GM12878 (cell line): ENCODE results near the gene LRRN1. TPM values are rescaled to one million over a fixed set of nuclear protein-coding genes. Genes with fewer than 3 reads are reported as not detected.

Source experiments
- ATAC-seq: fragments of 200-7000 bp; cut with Tn5 transposase; 3 replicates; pipeline ENCODE4 v1.9.1; 2020; ENCODE audit warnings: mild to moderate bottlenecking, moderate library complexity
- BruUV-seq: library from RNA; stranded (reverse); fragments of 400-500 nt; replicated peaks from 2 replicates; lab custom pipeline; 2021; lab: Mats Ljungman, UMichigan
- CTCF ChIA-PET: fragments of 300-600 bp; sonication (Branson Sonifier 250); formaldehyde crosslinking; extraction: SDS; loops from one replicate; lab custom pipeline; 2021; ENCODE audit warnings: inconsistent platforms; lab: Yijun Ruan, JAX
- POLR2A ChIA-PET: fragments of 350-600 bp; formaldehyde crosslinking; extraction: SDS; loops from one replicate; lab custom pipeline; 2021; ENCODE audit warnings: inconsistent platforms; lab: Charles Lee
- RAD21 ChIA-PET: fragments of 300-600 bp; sonication (Branson Sonifier 250); formaldehyde crosslinking; loops from one replicate; lab custom pipeline; 2023; ENCODE audit warnings: antibody characterized with exemption; ENCODE audit not compliant: unreplicated experiment; lab: Charles Lee
- SMC1A ChIA-PET: fragments of 300-600 bp; sonication (Branson Sonifier 250); formaldehyde crosslinking; loops from one replicate; lab custom pipeline; 2023; ENCODE audit not compliant: unreplicated experiment, uncharacterized antibody; lab: Charles Lee
- DNase-seq: peaks from one replicate; pipeline ENCODE4 v3.0.0-alpha.2; 2011; ENCODE audit warnings: low read depth, low spot score
- FAIRE-seq: peaks from 3 replicates; lab custom pipeline; 2011; peaks lifted over from hg19 to GRCh38; lab: Jason Lieb, UNC
- H2AFZ ChIP-seq: 2 replicates; pipeline ENCODE4 v1.6.0; 2011; ENCODE audit warnings: low read depth, low read length, control low read depth; ENCODE audit not compliant: control insufficient read depth
- H3K27ac ChIP-seq: 2 replicates; pipeline ENCODE4 v1.5.1; 2011; ENCODE audit warnings: control low read depth; ENCODE audit not compliant: control insufficient read depth, insufficient read depth
- H3K27me3 ChIP-seq, 2 experiments: replicated peaks in 1 of 2; 2 replicates each; pipeline versions ENCODE4 v1.6.0 to v1.6.1; 2011; ENCODE audit warnings: low read length in 1 of 2; ENCODE audit not compliant: control insufficient read depth in 2 of 2, insufficient read depth in 2 of 2
- H3K36me3 ChIP-seq, 2 experiments: 2 replicates each; pipeline ENCODE4 v1.5.1; 2011; ENCODE audit warnings: low read length in 1 of 2; ENCODE audit not compliant: control insufficient read depth in 2 of 2, insufficient read depth in 2 of 2
- H3K4me1 ChIP-seq: 2 replicates; pipeline ENCODE4 v1.6.1; 2011; ENCODE audit warnings: mild to moderate bottlenecking, low read length, moderate library complexity, mixed read lengths; ENCODE audit not compliant: control insufficient read depth, insufficient read depth
- H3K4me2 ChIP-seq: 2 replicates; pipeline ENCODE4 v1.6.0; 2011; ENCODE audit warnings: control low read depth; ENCODE audit not compliant: control insufficient read depth, insufficient read depth
- H3K4me3 ChIP-seq: fragments of 200-600 bp; sonication (generic); 2 replicates; pipeline ENCODE4 v1.5.1; 2016
- H3K79me2 ChIP-seq: 2 replicates; pipeline ENCODE4 v1.6.0; 2011; ENCODE audit warnings: low read length; ENCODE audit not compliant: control insufficient read depth, insufficient read depth
- H3K9ac ChIP-seq: 2 replicates; pipeline ENCODE4 v1.8.0; 2011; ENCODE audit warnings: low read length, control low read depth, mixed read lengths; ENCODE audit not compliant: control insufficient read depth, insufficient read depth
- H3K9me3 ChIP-seq: replicated peaks from 3 replicates; pipeline ENCODE4 v1.5.1; 2011; ENCODE audit warnings: mild to moderate bottlenecking, low read length; ENCODE audit not compliant: control insufficient read depth, insufficient read depth
- H4K20me1 ChIP-seq: 2 replicates; pipeline ENCODE4 v1.6.0; 2011; ENCODE audit not compliant: control insufficient read depth, insufficient read depth
- CBFB ChIP-seq: IDR thresholded peaks from 2 replicates; pipeline ENCODE4 v1.6.1; 2016; ENCODE audit warnings: antibody characterized with exemption, low read depth
- CHD4 ChIP-seq: fragments of 200-600 bp; sonication (generic); IDR thresholded peaks from 2 replicates; pipeline ENCODE4 v1.6.1; 2016; ENCODE audit warnings: mild to moderate bottlenecking
- EGR1 ChIP-seq, 2 experiments: IDR thresholded peaks; 1 replicate in 1 of 2; 2 replicates in 1 of 2; pipeline ENCODE4 v1.6.1; 2011 to 2012; ENCODE audit warnings: low read depth in 2 of 2, low read length in 2 of 2, borderline replicate concordance in 1 of 2, mild to moderate bottlenecking in 1 of 2, moderate library complexity in 1 of 2
- HCFC1 ChIP-seq: fragments of 150-350 bp; IDR thresholded peaks from 2 replicates; pipeline ENCODE4 v1.6.1; 2014; ENCODE audit warnings: low read length
- HDAC6 ChIP-seq: fragments of 200-600 bp; sonication (generic); IDR thresholded peaks from one replicate; pipeline ENCODE4 v1.8.0; 2017; ENCODE audit warnings: antibody characterized with exemption; ENCODE audit not compliant: unreplicated experiment
- IKZF2 ChIP-seq, 2 experiments: fragments of 450-650 bp; IDR thresholded peaks; 2 replicates each; pipeline ENCODE4 v1.6.1; 2017; ENCODE audit warnings: mild to moderate bottlenecking in 2 of 2, moderate library complexity in 2 of 2
- KAT2A ChIP-seq: conservative IDR thresholded peaks from 2 replicates; pipeline ENCODE4 v1.6.1; 2011; ENCODE audit warnings: low read depth, low read length; ENCODE audit not compliant: control insufficient read depth
- LARP7 ChIP-seq: fragments of 450-650 bp; IDR thresholded peaks from 2 replicates; pipeline ENCODE4 v1.6.1; 2017; ENCODE audit warnings: mild to moderate bottlenecking
- MAX ChIP-seq: IDR thresholded peaks from 2 replicates; pipeline ENCODE4 v1.6.1; 2012; ENCODE audit warnings: low read depth, low read length, improper control_type of control experiment
- MTA2 ChIP-seq: fragments of 450-650 bp; IDR thresholded peaks from 2 replicates; pipeline ENCODE4 v1.6.1; 2016; ENCODE audit warnings: low read depth, mild to moderate bottlenecking, moderate library complexity
- NFIC ChIP-seq: IDR thresholded peaks from 2 replicates; pipeline ENCODE4 v1.6.1; 2012; ENCODE audit warnings: low read depth, mild to moderate bottlenecking, inconsistent platforms, low read length, moderate library complexity
- POLR2A ChIP-seq: IDR thresholded peaks from 2 replicates; pipeline ENCODE4 v1.6.1; 2011; ENCODE audit warnings: low read depth, mild to moderate bottlenecking, low read length
- RUNX3 ChIP-seq: IDR thresholded peaks from 2 replicates; pipeline ENCODE4 v1.6.1; 2012; ENCODE audit warnings: low read length, inconsistent platforms
- SMAD1 ChIP-seq: fragments of 450-650 bp; IDR thresholded peaks from 2 replicates; pipeline ENCODE4 v1.6.1; 2018; ENCODE audit warnings: mild to moderate bottlenecking, low read depth; ENCODE audit not compliant: partially characterized antibody
- TCF3 ChIP-seq: IDR thresholded peaks from 2 replicates; pipeline ENCODE4 v1.6.1; 2012; ENCODE audit warnings: low read depth, mild to moderate bottlenecking, low read length, borderline replicate concordance; ENCODE audit not compliant: insufficient read depth
- YY1 ChIP-seq: IDR thresholded peaks from 2 replicates; pipeline ENCODE4 v1.6.1; 2011; ENCODE audit warnings: low read depth, mild to moderate bottlenecking, low read length
- ZNF24 ChIP-seq: fragments of 450-650 bp; IDR thresholded peaks from 2 replicates; pipeline ENCODE4 v1.6.1; 2017; ENCODE audit warnings: antibody characterized with exemption, mild to moderate bottlenecking
- ZZZ3 ChIP-seq: IDR thresholded peaks from 2 replicates; pipeline ENCODE4 v1.6.1; 2011; ENCODE audit warnings: low read depth; ENCODE audit not compliant: control insufficient read depth, insufficient read length
- WGBS: methylation state at CpG from one replicate; pipeline ENCODE4 v1.1.6; 2016; ENCODE audit warnings: low lambda C conversion rate; ENCODE audit not compliant: insufficient replicate concordance, insufficient coverage; ENCODE audit errors: missing lambda C conversion rate; 5-methylcytosine and 5-hydroxymethylcytosine counted together
- in situ Hi-C: fragments of 300-500 bp; cut with MboI; formaldehyde crosslinking; loops from 9 replicates; pipeline ENCODE4 v1.14.3; 2018; ENCODE audit warnings: mixed read lengths
- intact Hi-C: fragments of 100-400 bp; cut with micrococcal nuclease; formaldehyde crosslinking; loops from one replicate; pipeline ENCODE4 v1.14.2; 2022; ENCODE audit not compliant: unreplicated experiment
- polyA plus RNA-seq, 11 experiments: library from polyadenylated mRNA; depleted of rRNA in 4 of 11; unstranded in 6 of 11; stranded (reverse) in 5 of 11; fragments of >200 nt; fragmentation: Nextera tagmentation in 4 of 11; fragmentation: Illumina TruSeq in 1 of 11; extraction: Ambion mirVana in 4 of 11; extraction: Trizol in 1 of 11; gene quantifications; 1 replicate in 1 of 11; 2 replicates in 10 of 11; pipeline versions ENCODE4 v1.2.1 to v1.2.3, GENCODE V29; 2011 to 2016; ENCODE audit warnings: inconsistent platforms in 2 of 11, missing spikeins in 2 of 11, low read depth in 1 of 11
- total RNA-seq, 4 experiments: library from RNA; depleted of rRNA in 3 of 4; stranded (reverse); fragments of >200 nt in 3 of 4; fragmentation: Illumina TruSeq in 1 of 4; extraction: Trizol in 1 of 4; gene quantifications; 2 replicates each; pipeline versions ENCODE4 v1.2.1 to v1.2.3, GENCODE V29; 2013 to 2021
- TF ChIP-seq, protein P1 (sequence below): fragments of 450-650 bp; IDR thresholded peaks from 2 replicates; pipeline ENCODE4 v1.6.1; 2017; ENCODE audit warnings: mild to moderate bottlenecking, low read depth, inconsistent platforms; ENCODE audit not compliant: poor library complexity, severe bottlenecking
- TF ChIP-seq, protein P2 (sequence below): fragments of 450-650 bp; conservative IDR thresholded peaks from 2 replicates; pipeline ENCODE4 v1.6.1; 2017; ENCODE audit warnings: mild to moderate bottlenecking, moderate library complexity

LRRN1 gene
- total and polyA plus RNA-seq, 10 of the 15 experiments (the other 5 are each of a cell fraction or from before 2014, with no cell fraction given) = 0.01 to 0.04 TPM; not detected in 8

- H3K9ac ChIP-seq = no peak overlapping the region
- H3K9me3 ChIP-seq = no peaks in the 10 kb centered on the region
- no peak overlapping the region for H2AFZ ChIP-seq
- ATAC-seq (no peak), DNase-seq (no peak), FAIRE-seq (no peak)
- H3K27me3 ChIP-seq = no peaks in the 10 kb centered on the region
- in situ Hi-C loops = no loop called here
- TF ChIP-seq NFIC (no peak), YY1 (no peak), HDAC6 (no peak), RUNX3 (no peak), MTA2 (no peak), LARP7 (no peak), CBFB (no peak), MAX (no peak), KAT2A (no peak), SMAD1 (no peak), EGR1 (IDR thresholded peaks at IDR 0.05; ENCODE audit: borderline replicate concordance in 1 of 2, low read depth in 2 of 2, low read length in 2 of 2) (no peak), CHD4 (no peak), TCF3 (no peak), IKZF2 (IDR thresholded peaks at IDR 0.05) (no peak), HCFC1 (no peak), ZNF24 (no peak), POLR2A (no peak), ZZZ3 (no peak)
- TF ChIP-seq, protein P1, sequence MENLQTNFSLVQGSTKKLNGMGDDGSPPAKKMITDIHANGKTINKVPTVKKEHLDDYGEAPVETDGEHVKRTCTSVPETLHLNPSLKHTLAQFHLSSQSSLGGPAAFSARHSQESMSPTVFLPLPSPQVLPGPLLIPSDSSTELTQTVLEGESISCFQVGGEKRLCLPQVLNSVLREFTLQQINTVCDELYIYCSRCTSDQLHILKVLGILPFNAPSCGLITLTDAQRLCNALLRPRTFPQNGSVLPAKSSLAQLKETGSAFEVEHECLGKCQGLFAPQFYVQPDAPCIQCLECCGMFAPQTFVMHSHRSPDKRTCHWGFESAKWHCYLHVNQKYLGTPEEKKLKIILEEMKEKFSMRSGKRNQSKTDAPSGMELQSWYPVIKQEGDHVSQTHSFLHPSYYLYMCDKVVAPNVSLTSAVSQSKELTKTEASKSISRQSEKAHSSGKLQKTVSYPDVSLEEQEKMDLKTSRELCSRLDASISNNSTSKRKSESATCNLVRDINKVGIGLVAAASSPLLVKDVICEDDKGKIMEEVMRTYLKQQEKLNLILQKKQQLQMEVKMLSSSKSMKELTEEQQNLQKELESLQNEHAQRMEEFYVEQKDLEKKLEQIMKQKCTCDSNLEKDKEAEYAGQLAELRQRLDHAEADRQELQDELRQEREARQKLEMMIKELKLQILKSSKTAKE = no peak
- TF ChIP-seq, protein P2, sequence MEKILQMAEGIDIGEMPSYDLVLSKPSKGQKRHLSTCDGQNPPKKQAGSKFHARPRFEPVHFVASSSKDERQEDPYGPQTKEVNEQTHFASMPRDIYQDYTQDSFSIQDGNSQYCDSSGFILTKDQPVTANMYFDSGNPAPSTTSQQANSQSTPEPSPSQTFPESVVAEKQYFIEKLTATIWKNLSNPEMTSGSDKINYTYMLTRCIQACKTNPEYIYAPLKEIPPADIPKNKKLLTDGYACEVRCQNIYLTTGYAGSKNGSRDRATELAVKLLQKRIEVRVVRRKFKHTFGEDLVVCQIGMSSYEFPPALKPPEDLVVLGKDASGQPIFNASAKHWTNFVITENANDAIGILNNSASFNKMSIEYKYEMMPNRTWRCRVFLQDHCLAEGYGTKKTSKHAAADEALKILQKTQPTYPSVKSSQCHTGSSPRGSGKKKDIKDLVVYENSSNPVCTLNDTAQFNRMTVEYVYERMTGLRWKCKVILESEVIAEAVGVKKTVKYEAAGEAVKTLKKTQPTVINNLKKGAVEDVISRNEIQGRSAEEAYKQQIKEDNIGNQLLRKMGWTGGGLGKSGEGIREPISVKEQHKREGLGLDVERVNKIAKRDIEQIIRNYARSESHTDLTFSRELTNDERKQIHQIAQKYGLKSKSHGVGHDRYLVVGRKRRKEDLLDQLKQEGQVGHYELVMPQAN = no peak
- SMC1A ChIA-PET = no interaction called here
- RAD21 ChIA-PET = interaction anchor here (0.6 kb wide), 1 partner anchor 568 kb away, joined by 4 read pairs; no protein-coding TSS in a partner anchor
- no peaks in the 10 kb centered on the region for H4K20me1 ChIP-seq
- no peak overlapping the region for H3K27ac ChIP-seq
- WGBS = 64% methylated on average over 5 of the region's 5 CpGs
- intact Hi-C loops = no loop called here
- H3K36me3 ChIP-seq = no peaks in the 10 kb centered on the region
- CTCF ChIA-PET = no interaction called here
- no peaks in the 10 kb centered on the region for H3K79me2 ChIP-seq
- no peak overlapping the region for H3K4me2 ChIP-seq
- no peak overlapping the region for H3K4me3 ChIP-seq
- POLR2A ChIA-PET = no interaction called here
- no peaks in the 10 kb centered on the region for H3K4me1 ChIP-seq
- BruUV-seq = no TSS peak
These were observed 18.6 kb downstream of the LRRN1 start for GRCh38 chr3:3817865-3818264.
